AG09309 (cell line): Measurements from ENCODE around the gene KRTAP9-4.
"Not testable (repeated sequence)": the region's sequence is repeated elsewhere in the genome, so short reads cannot be mapped to it uniquely, and the experiment has no call there.

Experiments
- DNase-seq: peaks from one replicate; pipeline ENCODE4 v3.0.0-alpha.2; 2010; ENCODE audit warnings: low read depth
- H3K4me3 ChIP-seq: 2 replicates; pipeline ENCODE4 v1.5.1; 2011; ENCODE audit warnings: mild to moderate bottlenecking, low read depth, low read length, moderate library complexity; ENCODE audit not compliant: control insufficient read depth
- CTCF ChIP-seq: IDR thresholded peaks from 2 replicates; pipeline ENCODE4 v1.5.1; 2011; ENCODE audit warnings: mild to moderate bottlenecking, low read depth, low read length, inconsistent platforms; ENCODE audit not compliant: insufficient read depth, control insufficient read depth; ENCODE audit errors: missing control alignments

Gene KRTAP9-4

GRCh38 chr17:41249637-41250240 lies at the start of gene KRTAP9-4:
Gene KRTAP9-4 (plus strand): TSS chr17:41249687. CDS start chr17:41249721, 34 bp downstream.
- H3K4me3 ChIP-seq, DNase-seq: not testable (repeated sequence)

GRCh38 chr17:41211845-41212466 lies 37.5 kb upstream of the KRTAP9-4 start:
- no peak for TF ChIP-seq CTCF
- H3K4me3 ChIP-seq, result no peak overlapping the region
- DNase-seq, result peak; percentile 52

- H3K4me3 ChIP-seq, result no peak overlapping the region
- DNase-seq, result no peak
- TF ChIP-seq CTCF, result no peak
Measured at GRCh38 chr17:41212524-41213169, 36.8 kb upstream of the KRTAP9-4 start.

GRCh38 chr17:41215681-41216080 lies 33.8 kb upstream of the KRTAP9-4 start:
- H3K4me3 ChIP-seq, result no peak overlapping the region
- DNase-seq, result no peak
- TF ChIP-seq CTCF, result no peak

- no peak for TF ChIP-seq CTCF
- H3K4me3 ChIP-seq, result no peak overlapping the region
- DNase-seq, result peak; percentile 10
Measured at GRCh38 chr17:41223821-41224220, 25.7 kb upstream of the KRTAP9-4 start.

GRCh38 chr17:41226051-41226450 lies 23.4 kb upstream of the KRTAP9-4 start:
- no peak for TF ChIP-seq CTCF
- no peak overlapping the region for H3K4me3 ChIP-seq
- DNase-seq, result no peak

- not testable (repeated sequence) for H3K4me3 ChIP-seq, DNase-seq
Measured at GRCh38 chr17:41226598-41227095, 22.8 kb upstream of the KRTAP9-4 start, which contains the start of gene KRTAP9-2. Gene KRTAP9-2 (plus strand): TSS chr17:41226648. CDS start chr17:41226655, 7 bp downstream.
